ENCODE measurements around the gene NAPB.

Gene NAPB

GRCh38 chr20:23404196-23404595 lies 17.1 kb downstream of the NAPB start:
- DNase-seq = no peak

- DNase-seq = no peak
Observed at GRCh38 chr20:23403751-23404150, 17.5 kb downstream of the NAPB start.

GRCh38 chr20:23401051-23401450 lies 20.2 kb downstream of the NAPB start:
- no peak for DNase-seq

GRCh38 chr20:23399568-23400241 lies 21.6 kb downstream of the NAPB start:
- DNase-seq = no peak

- DNase-seq = no peak
Observed at GRCh38 chr20:23397961-23398360, 23.3 kb downstream of the NAPB start.

- DNase-seq = no peak
Observed at GRCh38 chr20:23396950-23397627, 24.2 kb downstream of the NAPB start.

- no peak for DNase-seq
Observed at GRCh38 chr20:23393996-23394775, 27.1 kb downstream of the NAPB start.

GRCh38 chr20:23391707-23392310 lies 29.5 kb downstream of the NAPB start:
- DNase-seq = no peak

- DNase-seq = no peak
Observed at GRCh38 chr20:23390091-23390774, 31.1 kb downstream of the NAPB start.

GRCh38 chr20:23387118-23387443 lies 34.2 kb downstream of the NAPB start:
- DNase-seq = no peak

- no peak for DNase-seq
Observed at GRCh38 chr20:23386304-23387117, 34.8 kb downstream of the NAPB start.

- DNase-seq = no peak
Observed at GRCh38 chr20:23381876-23382275, 39.4 kb downstream of the NAPB start.

- DNase-seq = no peak
Observed at GRCh38 chr20:23379772-23380171, 41.5 kb downstream of the NAPB start.

GRCh38 chr20:23375827-23376226 lies 45.5 kb downstream of the NAPB start:
- DNase-seq = no peak

- no peak for DNase-seq
Observed at GRCh38 chr20:23374441-23374840, 46.8 kb downstream of the NAPB start.

- no peak for DNase-seq
Observed at GRCh38 chr20:23371496-23371895, 49.8 kb downstream of the NAPB start.

GRCh38 chr20:23370873-23371272 lies 50.4 kb downstream of the NAPB start:
- DNase-seq = no peak

GRCh38 chr20:23370274-23370673 lies 51.0 kb downstream of the NAPB start:
- DNase-seq = no peak

- no peak for DNase-seq
Observed at GRCh38 chr20:23369072-23369823, 52.0 kb downstream of the NAPB start.

GRCh38 chr20:23368316-23369071 lies 52.8 kb downstream of the NAPB start:
- DNase-seq = no peak

- DNase-seq = no peak
Observed at GRCh38 chr20:23367770-23368169, 53.5 kb downstream of the NAPB start.
